ENCODE data around the gene ELN. TPM values are rescaled to one million over a fixed set of nuclear protein-coding genes. Genes with fewer than 3 reads are reported as not detected.
A peak's percentile ranks its signal among the peaks of the same experiment; 100 is the strongest.

Gene ELN
- total and polyA plus RNA-seq, 2 of the 4 experiments (the other 2 are of a cell fraction), result 2.2 to 14.3 TPM

DNA sequence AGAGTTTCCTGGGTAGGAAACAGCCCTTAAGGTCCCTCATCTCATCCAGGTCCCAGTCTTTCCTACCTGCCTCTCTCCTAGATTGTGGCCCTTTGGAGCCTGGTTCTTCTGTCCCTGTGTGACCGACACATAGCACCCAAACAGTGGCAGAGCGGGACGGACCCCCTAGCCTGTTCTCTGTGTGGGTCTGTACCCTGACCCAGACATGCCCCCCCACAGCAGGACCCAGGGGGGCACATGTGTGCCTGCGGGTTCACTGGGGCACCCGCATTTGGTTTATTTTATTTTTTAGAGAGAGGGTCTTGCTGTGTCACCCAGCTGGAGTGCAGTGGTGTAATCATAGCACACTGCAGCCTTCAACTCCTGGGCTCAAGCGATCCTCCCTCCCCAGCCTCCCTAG is 67.2 kb downstream of the ELN start:
- Histone ChIP-seq H3K23ac (ENCODE audit: low read depth, low read length) (peak overlapping the region; percentile 95), H3K9me3 (ENCODE audit: control insufficient read depth, insufficient read depth, low read length) (peaks cover 9% of the 10 kb centered on the region), H4K91ac (ENCODE audit: insufficient read depth, low read depth, low read length) (peak overlapping the region; percentile 94), H3K4ac (ENCODE audit: low read depth, low read length) (peak overlapping the region; percentile 96), H3K9ac (ENCODE audit: low read depth, low read length) (peak overlapping the region; percentile 12), H3K18ac (ENCODE audit: low read depth, low read length) (peak overlapping the region; percentile 45), H3K36me3 (ENCODE audit: control insufficient read depth, insufficient read depth, low read length) (peaks cover 21% of the 10 kb centered on the region), H3K14ac (replicated peaks; ENCODE audit: low read depth, low read length) (peak overlapping the region; percentile 88), H2BK20ac (ENCODE audit: low read depth, low read length) (peak overlapping the region; percentile 82), H4K8ac (ENCODE audit: low read depth in 2 of 2, low read length in 2 of 2) (peak overlapping the region; percentile 70 to 95), H3K4me1 (ENCODE audit: control insufficient read depth, insufficient read depth, low read length) (peaks cover 22% of the 10 kb centered on the region), H3K27me3 (ENCODE audit: control insufficient read depth, insufficient read depth, low read length) (no peaks in the 10 kb centered on the region), H3K9me1 (ENCODE audit: insufficient read depth, low read length) (peaks cover 3% of the 10 kb centered on the region; the same call in 1 of the 2 replicates), H4K5ac (ENCODE audit: low read depth, low read length) (peak overlapping the region; percentile 91), H3K4me3 (ENCODE audit: insufficient read depth, low read depth, low read length) (no peak overlapping the region), H2BK5ac (ENCODE audit: low read depth, low read length, poor library complexity, severe bottlenecking) (peak overlapping the region; percentile 82), H2BK15ac (ENCODE audit: low read depth, low read length) (peak overlapping the region; percentile 69; the same call in 2 of the 3 replicates), H3K56ac (ENCODE audit: extremely low read depth, insufficient read depth, low read length) (peak overlapping the region; percentile 54; the same call in 1 of the 2 replicates), H4K20me1 (ENCODE audit: insufficient read depth, low read length) (peaks cover 5% of the 10 kb centered on the region; the same call in 1 of the 2 replicates), H2AK5ac (ENCODE audit: low read depth, low read length) (peak overlapping the region; percentile 99), H2AK9ac (replicated peaks; ENCODE audit: low read depth, low read length, poor library complexity) (peak overlapping the region; percentile 94), H2BK120ac (ENCODE audit: low read depth, low read length) (peak overlapping the region; percentile 98), H3K27ac (ENCODE audit: insufficient read depth, low read length) (peak overlapping the region; percentile 75), H3K4me2 (ENCODE audit: low read depth, low read length) (peak overlapping the region; percentile 70), H3K79me1 (ENCODE audit: low read depth in 1 of 2, low read length in 2 of 2) (peaks cover 21 to 76% of the 10 kb centered on the region in 2 experiments), H2AFZ (replicated peaks; ENCODE audit: low read length, poor library complexity) (peak overlapping the region; percentile 83)
- TF ChIP-seq POLR2A (IDR thresholded peaks at IDR 0.05; ENCODE audit: low read depth, low read length) (no peak), RAD21 (IDR thresholded peaks at IDR 0.05; ENCODE audit: low read length) (no peak), BHLHE40 (IDR thresholded peaks at IDR 0.05; ENCODE audit: low read depth, low read length) (no peak), SMC3 (IDR thresholded peaks at IDR 0.05; ENCODE audit: low read depth, low read length) (no peak), MAZ (IDR thresholded peaks at IDR 0.05; ENCODE audit: borderline replicate concordance, low read depth, low read length) (no peak), RCOR1 (IDR thresholded peaks at IDR 0.05; ENCODE audit: insufficient replicate concordance, low read length) (no peak), CHD1 (IDR thresholded peaks at IDR 0.05; ENCODE audit: low read depth, low read length) (no peak), RFX5 (IDR thresholded peaks at IDR 0.05; ENCODE audit: low read depth, low read length) (no peak), NFE2L2 (IDR thresholded peaks at IDR 0.05; ENCODE audit: low read depth, low read length) (no peak), CEBPB (IDR thresholded peaks at IDR 0.05; ENCODE audit: low read depth, low read length) (no peak), MXI1 (IDR thresholded peaks at IDR 0.05; ENCODE audit: borderline replicate concordance, low read depth, low read length) (no peak), FOS (IDR thresholded peaks at IDR 0.05; ENCODE audit: low read depth, low read length) (no peak), MAFK (IDR thresholded peaks at IDR 0.05; ENCODE audit: low read depth, low read length) (no peak)
- TF ChIP-seq, protein P1, sequence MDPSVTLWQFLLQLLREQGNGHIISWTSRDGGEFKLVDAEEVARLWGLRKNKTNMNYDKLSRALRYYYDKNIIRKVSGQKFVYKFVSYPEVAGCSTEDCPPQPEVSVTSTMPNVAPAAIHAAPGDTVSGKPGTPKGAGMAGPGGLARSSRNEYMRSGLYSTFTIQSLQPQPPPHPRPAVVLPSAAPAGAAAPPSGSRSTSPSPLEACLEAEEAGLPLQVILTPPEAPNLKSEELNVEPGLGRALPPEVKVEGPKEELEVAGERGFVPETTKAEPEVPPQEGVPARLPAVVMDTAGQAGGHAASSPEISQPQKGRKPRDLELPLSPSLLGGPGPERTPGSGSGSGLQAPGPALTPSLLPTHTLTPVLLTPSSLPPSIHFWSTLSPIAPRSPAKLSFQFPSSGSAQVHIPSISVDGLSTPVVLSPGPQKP (IDR thresholded peaks at IDR 0.05; ENCODE audit: borderline replicate concordance, low read depth, low read length), result no peak
- TF ChIP-seq, protein P2, sequence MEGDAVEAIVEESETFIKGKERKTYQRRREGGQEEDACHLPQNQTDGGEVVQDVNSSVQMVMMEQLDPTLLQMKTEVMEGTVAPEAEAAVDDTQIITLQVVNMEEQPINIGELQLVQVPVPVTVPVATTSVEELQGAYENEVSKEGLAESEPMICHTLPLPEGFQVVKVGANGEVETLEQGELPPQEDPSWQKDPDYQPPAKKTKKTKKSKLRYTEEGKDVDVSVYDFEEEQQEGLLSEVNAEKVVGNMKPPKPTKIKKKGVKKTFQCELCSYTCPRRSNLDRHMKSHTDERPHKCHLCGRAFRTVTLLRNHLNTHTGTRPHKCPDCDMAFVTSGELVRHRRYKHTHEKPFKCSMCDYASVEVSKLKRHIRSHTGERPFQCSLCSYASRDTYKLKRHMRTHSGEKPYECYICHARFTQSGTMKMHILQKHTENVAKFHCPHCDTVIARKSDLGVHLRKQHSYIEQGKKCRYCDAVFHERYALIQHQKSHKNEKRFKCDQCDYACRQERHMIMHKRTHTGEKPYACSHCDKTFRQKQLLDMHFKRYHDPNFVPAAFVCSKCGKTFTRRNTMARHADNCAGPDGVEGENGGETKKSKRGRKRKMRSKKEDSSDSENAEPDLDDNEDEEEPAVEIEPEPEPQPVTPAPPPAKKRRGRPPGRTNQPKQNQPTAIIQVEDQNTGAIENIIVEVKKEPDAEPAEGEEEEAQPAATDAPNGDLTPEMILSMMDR (conservative IDR thresholded peaks at IDR 0.05; ENCODE audit: low read depth, low read length), result no peak
- TF ChIP-seq, protein P3, sequence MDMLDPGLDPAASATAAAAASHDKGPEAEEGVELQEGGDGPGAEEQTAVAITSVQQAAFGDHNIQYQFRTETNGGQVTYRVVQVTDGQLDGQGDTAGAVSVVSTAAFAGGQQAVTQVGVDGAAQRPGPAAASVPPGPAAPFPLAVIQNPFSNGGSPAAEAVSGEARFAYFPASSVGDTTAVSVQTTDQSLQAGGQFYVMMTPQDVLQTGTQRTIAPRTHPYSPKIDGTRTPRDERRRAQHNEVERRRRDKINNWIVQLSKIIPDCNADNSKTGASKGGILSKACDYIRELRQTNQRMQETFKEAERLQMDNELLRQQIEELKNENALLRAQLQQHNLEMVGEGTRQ (IDR thresholded peaks at IDR 0.05; ENCODE audit: low read depth, low read length), result no peak
- dilution Hi-C loops (cut with HindIII; ENCODE audit: low sequenced_read_pairs, unreplicated experiment), result no loop called here
- CTCF ChIA-PET, result no interaction called here
- in situ Hi-C loops (cut with MboI; ENCODE audit: low sequenced_read_pairs), result no loop called here
- intact Hi-C loops (cut with micrococcal nuclease), result no loop called here
- POLR2A ChIA-PET (ENCODE audit: unreplicated experiment), result no interaction called here
- ATAC-seq (ENCODE audit: low read depth), result no peak
- BruUV-seq (replicated peaks), result no TSS peak
- no CpG with 5 or more reads among the region's 6 CpGs for WGBS, 2 experiments (ENCODE audit: extremely low coverage in 2 of 2, insufficient read length in 1 of 2)
- no peak for DNase-seq

Data from IMR-90 (cell line).